WTC11 (cell line): ENCODE data around the gene RETREG2. TPM values are rescaled to one million over a fixed set of nuclear protein-coding genes. Genes with fewer than 3 reads are reported as not detected.

Experiments used
- AFF4 ChIP-seq: sonication (generic); formaldehyde crosslinking; IDR thresholded peaks from 2 replicates; pipeline ENCODE4 v1.8.1; 2023; ENCODE audit warnings: mild to moderate bottlenecking, missing genetic modification reagents, borderline replicate concordance
- ATF2 ChIP-seq: sonication (generic); formaldehyde crosslinking; IDR thresholded peaks from 2 replicates; pipeline ENCODE4 v1.8.1; 2022; ENCODE audit warnings: low read depth, missing genetic modification reagents, borderline replicate concordance
- EMX1 ChIP-seq: fragments of 250-450 bp; sonication (Bioruptor Pico); IDR thresholded peaks from 2 replicates; pipeline ENCODE4 v1.8.0; 2021; ENCODE audit warnings: mild to moderate bottlenecking
- FOXJ3 ChIP-seq: sonication (generic); formaldehyde crosslinking; IDR thresholded peaks from 2 replicates; pipeline ENCODE4 v1.9.0; 2021; ENCODE audit warnings: missing genetic modification reagents, mild to moderate bottlenecking, borderline replicate concordance
- FOXP4 ChIP-seq: sonication (generic); formaldehyde crosslinking; IDR thresholded peaks from 2 replicates; pipeline ENCODE4 v1.8.0; 2022; ENCODE audit warnings: mild to moderate bottlenecking, missing genetic modification reagents
- GRHL2 ChIP-seq: fragments of 250-450 bp; sonication (Bioruptor Pico); IDR thresholded peaks from 2 replicates; pipeline ENCODE4 v1.8.0; 2022; ENCODE audit warnings: mild to moderate bottlenecking, moderate library complexity; ENCODE audit not compliant: insufficient replicate concordance, severe bottlenecking
- JAZF1 ChIP-seq: fragments of 250-450 bp; sonication (Bioruptor Pico); IDR thresholded peaks from 2 replicates; pipeline ENCODE4 v1.9.0; 2021; ENCODE audit warnings: moderate library complexity, mild to moderate bottlenecking, inconsistent platforms
- NFATC4 ChIP-seq: fragments of 250-450 bp; sonication (Bioruptor Pico); IDR thresholded peaks from 2 replicates; pipeline ENCODE4 v1.9.0; 2021; ENCODE audit warnings: mild to moderate bottlenecking
- NFE2L1 ChIP-seq: sonication (generic); formaldehyde crosslinking; IDR thresholded peaks from 2 replicates; pipeline ENCODE4 v1.8.1; 2023; ENCODE audit warnings: missing genetic modification reagents
- NR1H2 ChIP-seq: sonication (generic); formaldehyde crosslinking; IDR thresholded peaks from 2 replicates; pipeline ENCODE4 v1.9.0; 2021; ENCODE audit warnings: mild to moderate bottlenecking, moderate library complexity, missing genetic modification reagents
- PRDM15 ChIP-seq: sonication (generic); formaldehyde crosslinking; IDR thresholded peaks from 2 replicates; pipeline ENCODE4 v1.8.0; 2022; ENCODE audit warnings: missing genetic modification reagents
- PREB ChIP-seq: sonication (generic); formaldehyde crosslinking; IDR thresholded peaks from 2 replicates; pipeline ENCODE4 v1.8.1; 2022; ENCODE audit warnings: mild to moderate bottlenecking, missing genetic modification reagents, moderate library complexity, borderline replicate concordance
- RORB ChIP-seq: fragments of 250-450 bp; sonication (Bioruptor Pico); IDR thresholded peaks from 2 replicates; pipeline ENCODE4 v1.9.0; 2021; ENCODE audit warnings: mild to moderate bottlenecking
- TCF7 ChIP-seq: sonication (generic); formaldehyde crosslinking; IDR thresholded peaks from 2 replicates; pipeline ENCODE4 v1.8.0; 2022; ENCODE audit warnings: mild to moderate bottlenecking, low read depth, missing genetic modification reagents, moderate library complexity
- ZNF512 ChIP-seq: sonication (generic); formaldehyde crosslinking; IDR thresholded peaks from 2 replicates; pipeline ENCODE4 v1.8.1; 2022; ENCODE audit warnings: missing genetic modification reagents, borderline replicate concordance
- total RNA-seq: library from RNA; stranded (reverse); gene quantifications from 3 replicates; pipeline ENCODE4 v1.2.3, GENCODE V29; 2021

Gene RETREG2
- total RNA-seq, 1 experiment from 2014 or later = 60.2 TPM

GRCh38 chr2:219160186-219161017, 17.7 kb upstream of the RETREG2 start, which contains the start of gene NHEJ1 (continued):
- TF ChIP-seq AFF4 (CRISPR knock-in tag) (no peak), FOXJ3 (CRISPR knock-in tag) (no peak), PREB (no peak; the same call in 1 of the 2 replicates), ATF2 (CRISPR knock-in tag) (no peak), RORB (CRISPR knock-in tag) (no peak), EMX1 (CRISPR knock-in tag) (no peak), FOXP4 (0 out of 2 replicates have a peak, but pooled peaks have one; percentile 53), NFATC4 (CRISPR knock-in tag) (no peak), TCF7 (0 out of 2 replicates have a peak, but pooled peaks have one; percentile 27), JAZF1 (CRISPR knock-in tag) (no peak), ZNF512 (CRISPR knock-in tag) (no peak), NFE2L1 (CRISPR knock-in tag) (no peak), NR1H2 (no peak), PRDM15 (CRISPR knock-in tag) (no peak), GRHL2 (CRISPR knock-in tag) (no peak)
